GM12875 (cell line): ENCODE results near the gene OXNAD1.

ENCODE experiments used
- H3K4me3 ChIP-seq: one replicate; pipeline ENCODE4 v1.5.1; 2011; ENCODE audit warnings: low read depth, low read length, control low read depth
- TF ChIP-seq, protein P1 (sequence below): IDR thresholded peaks from 2 replicates; pipeline ENCODE4 v1.5.1; 2011; ENCODE audit warnings: low read depth, mild to moderate bottlenecking, control low read depth, inconsistent platforms, low read length, moderate library complexity, borderline replicate concordance; ENCODE audit not compliant: insufficient read depth

Gene OXNAD1

GRCh38 chr3:16258177-16258576 lies 6.8 kb upstream of the OXNAD1 start:
- TF ChIP-seq, protein P1, sequence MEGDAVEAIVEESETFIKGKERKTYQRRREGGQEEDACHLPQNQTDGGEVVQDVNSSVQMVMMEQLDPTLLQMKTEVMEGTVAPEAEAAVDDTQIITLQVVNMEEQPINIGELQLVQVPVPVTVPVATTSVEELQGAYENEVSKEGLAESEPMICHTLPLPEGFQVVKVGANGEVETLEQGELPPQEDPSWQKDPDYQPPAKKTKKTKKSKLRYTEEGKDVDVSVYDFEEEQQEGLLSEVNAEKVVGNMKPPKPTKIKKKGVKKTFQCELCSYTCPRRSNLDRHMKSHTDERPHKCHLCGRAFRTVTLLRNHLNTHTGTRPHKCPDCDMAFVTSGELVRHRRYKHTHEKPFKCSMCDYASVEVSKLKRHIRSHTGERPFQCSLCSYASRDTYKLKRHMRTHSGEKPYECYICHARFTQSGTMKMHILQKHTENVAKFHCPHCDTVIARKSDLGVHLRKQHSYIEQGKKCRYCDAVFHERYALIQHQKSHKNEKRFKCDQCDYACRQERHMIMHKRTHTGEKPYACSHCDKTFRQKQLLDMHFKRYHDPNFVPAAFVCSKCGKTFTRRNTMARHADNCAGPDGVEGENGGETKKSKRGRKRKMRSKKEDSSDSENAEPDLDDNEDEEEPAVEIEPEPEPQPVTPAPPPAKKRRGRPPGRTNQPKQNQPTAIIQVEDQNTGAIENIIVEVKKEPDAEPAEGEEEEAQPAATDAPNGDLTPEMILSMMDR: no peak

DNA sequence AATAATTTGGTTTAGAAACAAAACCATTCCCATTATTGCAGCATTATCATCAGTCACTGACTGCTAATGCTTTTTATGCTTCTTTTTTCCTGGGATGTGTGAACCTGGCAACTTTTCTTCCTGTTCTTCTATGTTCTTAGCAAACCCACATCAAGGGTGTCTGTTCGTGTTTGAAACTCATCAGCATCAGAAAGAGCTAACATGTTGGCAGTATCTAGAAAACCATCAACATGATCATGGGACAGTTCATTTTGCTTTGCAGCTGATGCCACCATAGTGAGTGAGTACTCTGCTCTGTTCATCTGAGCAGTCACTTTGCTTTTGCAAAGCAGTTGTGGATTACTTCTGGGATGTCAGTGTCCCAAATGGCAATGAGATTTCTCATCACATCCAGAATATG lies 6.1 kb upstream of the OXNAD1 start:
- TF ChIP-seq, protein P1: no peak
- H3K4me3 ChIP-seq: no peak overlapping the region

More at GRCh38 chr3:16258177-16258576, 6.8 kb upstream of the OXNAD1 start:
- no peak overlapping the region for H3K4me3 ChIP-seq

DNA sequence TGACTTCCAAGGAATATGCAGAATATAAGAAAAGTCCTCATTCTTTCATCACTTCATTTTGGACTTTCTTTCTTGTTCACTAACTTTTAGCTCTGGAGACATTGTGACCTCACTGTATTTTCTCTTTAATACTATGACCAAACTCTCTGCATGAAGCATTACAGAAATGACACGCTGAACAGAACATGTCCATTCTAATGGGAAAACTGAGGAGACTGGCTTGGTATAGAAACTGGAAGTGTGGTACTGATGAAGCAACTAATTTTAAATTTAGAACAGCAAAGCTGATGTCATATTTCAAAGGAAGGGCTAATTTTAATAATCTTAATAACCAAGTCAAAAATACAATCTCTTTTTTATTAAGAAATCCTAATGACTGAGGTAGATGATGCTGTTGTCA lies 5.0 kb upstream of the OXNAD1 start:
- TF ChIP-seq, protein P1: no peak
- no peak overlapping the region for H3K4me3 ChIP-seq

- TF ChIP-seq, protein P1: no peak
These were observed 2.8 kb upstream of the OXNAD1 start for GRCh38 chr3:16262174-16262573.

GRCh38 chr3:16264174-16264707 lies 771 bp upstream of the OXNAD1 start:
- peak overlapping the region; percentile 95 for H3K4me3 ChIP-seq
- TF ChIP-seq, protein P1: no peak

More at GRCh38 chr3:16262174-16262573, 2.8 kb upstream of the OXNAD1 start:
- H3K4me3 ChIP-seq: no peak overlapping the region

GRCh38 chr3:16265455-16265786 lies 409 bp downstream of the OXNAD1 start:
- H3K4me3 ChIP-seq: peak overlapping the region; percentile 95
- TF ChIP-seq, protein P1: no peak

- TF ChIP-seq, protein P1: no peak
- H3K4me3 ChIP-seq: no peak overlapping the region
These were observed 1.7 kb downstream of the OXNAD1 start for GRCh38 chr3:16266714-16267113.
